Left cardiac atrium (tissue), 4 donors: ENCODE results near the gene AP5M1. TPM values are rescaled to one million over a fixed set of nuclear protein-coding genes. Genes with fewer than 3 reads are reported as not detected.
"Not testable (repeated sequence)": the region's sequence is repeated elsewhere in the genome, so short reads cannot be mapped to it uniquely, and the experiment has no call there.

Experiments
- ATAC-seq, 2 donors: fragments of 200-7000 bp; cut with Tn5 transposase; one replicate each; pipeline ENCODE4 v1.9.1; 2020; ENCODE audit warnings: mild to moderate bottlenecking in 2 of 2, moderate library complexity in 2 of 2
- DNase-seq: peaks from one replicate; pipeline ENCODE4 v3.0.0-alpha.2; 2020
- intact Hi-C, 2 donors: fragments of 100-400 bp; cut with DNase I; formaldehyde crosslinking; loops; one replicate each; pipeline versions ENCODE4 v1.14.1 to v1.15.1; 2022 to 2023
- long read RNA-seq: library from polyadenylated mRNA; unstranded; transcript quantifications from one replicate; pipeline ENCODE4 v2.0.0, GENCODE V29; 2021
- total RNA-seq, 2 donors: library from RNA; stranded (reverse); fragmentation: NEBNext Ultra II Directional; extraction: Animal tissue kit (Norgen Biotek cat#: 25700); gene quantifications; one replicate each; pipeline ENCODE4 v1.2.1, GENCODE V29; 2021
- donor health status: DM: no; HTN: yes; CAD: no.
- donor health status: DM: no; HTN: yes; CAD: no; lungs with severe emphysema.
- donor health status: DM: yes; HTN: yes; CAD: no.
- donor health status: Dilated cardiomyopathy.

The AP5M1 gene, protein sequence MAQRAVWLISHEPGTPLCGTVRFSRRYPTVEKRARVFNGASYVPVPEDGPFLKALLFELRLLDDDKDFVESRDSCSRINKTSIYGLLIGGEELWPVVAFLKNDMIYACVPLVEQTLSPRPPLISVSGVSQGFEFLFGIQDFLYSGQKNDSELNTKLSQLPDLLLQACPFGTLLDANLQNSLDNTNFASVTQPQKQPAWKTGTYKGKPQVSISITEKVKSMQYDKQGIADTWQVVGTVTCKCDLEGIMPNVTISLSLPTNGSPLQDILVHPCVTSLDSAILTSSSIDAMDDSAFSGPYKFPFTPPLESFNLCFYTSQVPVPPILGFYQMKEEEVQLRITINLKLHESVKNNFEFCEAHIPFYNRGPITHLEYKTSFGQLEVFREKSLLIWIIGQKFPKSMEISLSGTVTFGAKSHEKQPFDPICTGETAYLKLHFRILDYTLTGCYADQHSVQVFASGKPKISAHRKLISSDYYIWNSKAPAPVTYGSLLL
- total RNA-seq, result 10 to 100 TPM; 38.3 to 51.2 TPM
- long read RNA-seq, full-length matches to known transcripts, result 32 of 38 reads
- long read RNA-seq, partial matches to known transcripts, result 0 of 38 reads
- long read RNA-seq, other reads (novel, unspliced or antisense), result 6 of 38 reads

DNA sequence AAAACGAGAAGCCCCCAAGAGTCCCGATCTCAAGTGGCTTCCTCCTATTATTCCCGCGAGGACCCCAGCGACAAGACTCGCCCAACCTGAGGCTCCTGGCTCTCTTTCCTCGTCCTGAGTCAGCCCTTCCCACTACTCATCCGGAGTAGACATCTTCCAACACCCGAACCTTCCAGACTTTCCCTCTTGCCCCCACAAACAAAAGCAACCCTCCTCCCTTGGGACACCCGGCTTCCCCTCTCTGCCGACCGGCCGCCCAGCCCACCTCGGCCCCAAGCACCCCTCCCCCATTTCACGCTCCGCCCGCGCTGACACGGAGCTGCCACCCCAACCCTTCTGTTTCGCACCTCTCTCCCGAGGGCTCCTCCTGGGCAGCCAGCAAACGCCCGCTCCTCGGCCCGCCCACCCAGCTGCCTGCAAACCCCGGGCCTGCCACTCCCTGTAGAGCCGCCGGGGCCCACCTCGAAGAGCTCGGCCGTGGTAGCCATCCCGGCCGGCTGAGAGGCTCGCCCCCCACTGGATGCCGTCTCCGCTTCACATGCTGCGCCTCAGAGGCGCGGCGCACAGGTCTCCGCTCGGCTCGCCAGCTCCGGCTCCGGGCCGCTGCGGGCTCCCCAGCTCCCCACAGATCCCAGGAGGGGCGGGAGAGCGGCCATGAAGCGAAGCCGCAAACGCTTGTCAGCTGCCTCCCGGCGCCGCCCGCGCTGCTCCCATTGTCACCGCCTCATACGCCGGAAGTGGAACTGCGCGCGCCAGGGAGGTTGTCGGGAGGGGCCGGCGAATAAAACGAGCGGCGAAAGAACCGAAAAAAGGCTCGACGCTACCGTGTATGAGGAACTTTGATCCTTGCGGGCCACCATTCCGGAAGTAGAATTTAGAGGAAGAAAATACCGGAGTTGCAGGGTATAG lies at the start of gene AP5M1, which contains the start of gene EXOC5:
Gene AP5M1, plus strand, starts transcription at position 811 of the 909 bp plus-strand sequence. CDS start 344 bp downstream, outside the sequence.
Gene EXOC5, minus strand, starts transcription at position 745 of the 909 bp plus-strand sequence. Its CDS starts 257 bp downstream, at position 488.
- ATAC-seq (peak; percentile 96 to 97), DNase-seq (peak; percentile 93)
- intact Hi-C loops, result no loop called here

DNA sequence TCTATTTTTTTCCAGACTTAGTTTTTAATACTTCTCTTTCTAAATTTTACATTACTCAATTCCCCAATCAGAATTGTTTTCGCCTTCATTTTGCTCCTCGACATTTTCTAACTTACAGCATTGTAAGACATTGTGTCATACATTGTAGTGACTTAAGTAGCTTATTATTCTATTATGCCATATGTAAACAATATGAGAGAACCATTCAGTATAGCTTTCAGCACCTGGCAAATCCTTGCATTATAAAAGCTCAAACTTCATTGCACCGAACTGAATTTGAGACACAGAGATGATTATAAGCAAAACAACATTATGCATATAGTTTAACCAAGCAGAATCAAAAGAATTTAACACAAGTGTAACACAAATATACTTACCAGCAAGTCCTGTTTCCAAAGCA lies 46.8 kb upstream of the AP5M1 start:
- intact Hi-C loops, result no loop called here

DNA sequence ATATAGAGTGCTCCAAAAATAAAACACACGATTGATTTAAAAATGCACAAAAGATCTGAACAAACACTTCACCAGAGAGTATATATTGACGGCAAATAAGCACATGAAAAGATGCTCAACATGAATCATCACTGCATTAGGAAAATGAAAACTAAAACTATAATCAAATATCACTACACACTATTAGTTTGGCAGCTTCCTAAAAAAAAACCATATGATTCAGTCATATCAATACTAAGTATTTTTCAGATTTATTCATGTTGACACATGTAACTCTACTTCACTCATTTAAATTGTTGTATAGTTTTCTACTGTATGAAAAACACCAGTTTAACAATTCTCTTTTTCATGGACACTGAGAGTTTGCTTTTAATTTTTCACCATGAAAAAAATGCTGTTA lies 41.7 kb upstream of the AP5M1 start:
- intact Hi-C loops, result no loop called here
- ATAC-seq, result no peak
- DNase-seq, result no peak

More for the DNA sequence above, 46.8 kb upstream of the AP5M1 start:
- no peak for DNase-seq
- no peak for ATAC-seq

DNA sequence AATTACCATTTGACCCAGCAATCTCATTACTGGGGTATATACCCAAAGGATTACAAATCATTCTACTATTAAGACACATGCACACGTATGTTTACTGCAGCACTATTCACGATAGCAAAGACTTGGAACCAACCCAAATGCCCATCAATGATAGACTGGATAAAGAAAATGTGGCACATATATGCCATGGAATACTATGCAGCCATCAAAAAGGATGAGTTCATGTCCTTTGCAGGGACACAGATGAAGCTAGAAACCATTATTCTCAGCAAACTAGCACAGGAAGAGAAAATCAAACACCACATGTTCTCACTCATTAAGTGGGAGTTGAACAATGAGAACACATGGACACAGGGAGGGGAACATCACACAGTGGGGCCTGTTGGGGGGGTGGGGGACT lies 40.5 kb upstream of the AP5M1 start:
- DNase-seq, ATAC-seq, intact Hi-C loops: not testable (repeated sequence)

DNA sequence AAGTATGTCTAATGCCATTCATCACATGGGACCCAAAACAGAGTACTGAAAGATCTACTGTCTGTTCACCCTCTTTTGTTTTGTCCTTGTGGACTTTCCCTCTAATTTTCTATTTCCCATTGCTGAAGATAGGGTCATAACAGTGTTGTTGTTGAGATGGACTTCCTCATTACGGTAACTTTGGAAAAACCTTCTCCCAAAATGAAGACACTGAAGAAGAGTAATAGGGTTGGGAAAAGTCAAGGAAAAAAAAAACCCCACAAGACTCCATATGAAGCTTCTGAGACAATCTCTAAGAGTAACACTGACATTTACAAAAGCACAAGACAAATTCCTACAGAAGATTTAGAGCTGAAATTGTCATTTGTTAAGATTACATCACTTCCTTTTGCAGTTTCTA lies 36.8 kb upstream of the AP5M1 start:
- intact Hi-C loops, result no loop called here
- ATAC-seq (no peak), DNase-seq (no peak)

DNA sequence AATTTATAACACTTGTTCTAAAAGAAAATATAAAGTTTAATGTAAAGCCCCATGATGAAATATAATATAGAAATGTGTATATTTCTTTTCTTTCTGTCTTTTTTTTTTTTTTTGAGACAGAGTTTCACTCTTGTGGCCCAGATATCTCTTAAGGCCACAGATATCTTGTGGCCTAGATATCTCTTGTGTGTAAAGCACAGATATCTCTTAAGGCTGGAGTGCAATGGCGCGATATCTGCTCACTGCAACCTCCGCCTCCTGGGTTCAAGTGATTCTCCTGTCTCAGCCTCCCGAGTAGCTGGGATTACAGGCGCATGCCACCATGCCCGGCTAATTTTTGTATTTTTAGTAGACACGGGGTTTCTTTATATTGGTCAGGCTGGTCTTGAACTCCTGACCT lies 28.7 kb upstream of the AP5M1 start:
- intact Hi-C loops, DNase-seq, ATAC-seq: not testable (repeated sequence)

DNA sequence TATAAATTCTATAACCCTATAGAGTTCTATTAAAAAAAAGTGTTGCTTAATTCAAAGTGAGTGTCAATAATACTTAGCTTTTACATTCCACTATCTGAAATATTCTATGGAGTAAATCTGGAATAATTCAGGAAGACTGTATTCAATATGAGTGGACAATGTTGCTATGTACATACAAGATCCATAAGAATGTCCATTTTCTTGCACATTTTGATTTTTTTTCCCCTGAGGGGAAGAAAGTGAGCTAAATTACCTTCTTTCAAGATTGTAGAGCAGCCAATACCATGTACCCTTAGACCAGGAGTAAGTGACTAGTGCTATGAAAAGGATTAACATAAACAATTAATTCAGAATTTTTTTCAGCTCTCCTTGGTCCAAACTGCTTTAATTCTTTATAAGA lies 25.5 kb upstream of the AP5M1 start:
- DNase-seq (no peak), ATAC-seq (no peak)

DNA sequence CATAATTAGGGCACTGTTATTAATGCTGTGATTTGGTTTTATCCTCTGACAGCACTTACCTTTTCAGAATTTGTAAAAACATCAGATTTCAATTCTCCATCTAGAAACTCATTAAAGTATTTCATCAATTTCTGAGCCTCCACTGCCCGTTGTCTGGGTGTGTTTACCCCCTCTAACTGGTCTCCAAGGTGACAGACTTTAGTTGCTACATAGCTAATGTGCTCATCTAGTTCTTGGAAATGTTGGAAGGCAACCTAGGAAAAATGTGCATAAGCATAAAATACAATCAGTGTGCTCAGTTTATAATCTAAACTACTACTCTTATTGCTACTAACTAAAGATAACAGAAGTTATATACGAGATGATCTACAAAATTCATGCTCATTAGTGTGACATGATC lies 24.7 kb upstream of the AP5M1 start:
- DNase-seq (no peak), ATAC-seq (peak in 1 of 2 donors; percentile 35)
- intact Hi-C loops, result no loop called here

More for the DNA sequence above, 25.5 kb upstream of the AP5M1 start:
- intact Hi-C loops, result no loop called here

DNA sequence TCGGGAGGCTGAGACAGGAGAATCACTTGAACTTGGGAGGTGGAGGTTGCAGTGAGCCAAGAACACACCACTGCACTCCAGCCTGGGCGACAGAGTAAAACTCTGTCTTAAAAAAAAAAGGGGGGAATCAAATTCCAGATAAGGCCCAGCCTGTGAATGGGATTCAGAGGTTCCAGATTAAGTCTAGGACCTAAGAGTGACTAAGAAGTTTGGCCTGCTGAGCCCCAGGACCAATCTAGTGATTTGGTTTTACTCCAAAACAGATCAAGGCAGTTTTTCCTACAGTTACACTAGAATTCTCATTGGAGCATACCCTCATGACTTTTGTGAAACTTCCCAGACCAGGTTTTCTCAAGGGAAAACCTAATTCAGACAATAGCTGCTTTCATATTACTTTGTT lies 22.8 kb upstream of the AP5M1 start:
- ATAC-seq, result no peak

DNA sequence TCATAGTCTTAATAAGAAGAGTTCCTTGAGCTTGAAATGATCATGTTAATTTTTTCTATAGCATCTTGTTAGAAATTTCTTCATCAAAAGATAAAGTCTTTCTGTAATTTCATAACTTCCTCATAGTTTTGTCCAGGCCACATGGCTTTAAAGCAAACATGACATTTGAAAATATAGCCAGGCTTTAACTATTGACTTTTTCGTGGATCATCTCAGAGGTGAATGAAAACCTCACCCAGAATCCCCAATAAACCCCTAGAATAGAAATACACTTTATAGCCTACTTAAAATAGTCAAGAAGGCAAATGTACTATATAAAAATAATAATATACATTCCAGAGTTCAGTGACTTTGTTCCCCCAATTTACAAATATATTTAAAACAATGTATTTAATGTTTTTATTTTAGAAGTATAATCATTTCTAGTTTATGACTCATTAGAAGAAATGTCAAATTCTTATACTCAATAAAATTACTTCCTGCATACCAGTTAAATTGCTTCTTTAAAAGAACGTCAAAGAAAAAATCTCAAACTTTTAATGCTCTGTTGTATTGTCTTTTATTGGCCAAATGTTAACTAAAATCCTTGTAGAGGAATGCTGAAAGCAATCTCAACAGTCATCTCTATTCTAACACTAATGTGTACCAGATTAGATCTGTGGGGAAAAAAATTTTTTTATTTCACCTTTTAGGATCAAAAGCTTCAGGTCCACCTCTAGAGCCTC lies 21.7 kb upstream of the AP5M1 start:
- DNase-seq, result no peak
- no peak for ATAC-seq
- intact Hi-C loops, result no loop called here

More for the DNA sequence above, 22.8 kb upstream of the AP5M1 start:
- intact Hi-C loops, result no loop called here
- no peak for DNase-seq

DNA sequence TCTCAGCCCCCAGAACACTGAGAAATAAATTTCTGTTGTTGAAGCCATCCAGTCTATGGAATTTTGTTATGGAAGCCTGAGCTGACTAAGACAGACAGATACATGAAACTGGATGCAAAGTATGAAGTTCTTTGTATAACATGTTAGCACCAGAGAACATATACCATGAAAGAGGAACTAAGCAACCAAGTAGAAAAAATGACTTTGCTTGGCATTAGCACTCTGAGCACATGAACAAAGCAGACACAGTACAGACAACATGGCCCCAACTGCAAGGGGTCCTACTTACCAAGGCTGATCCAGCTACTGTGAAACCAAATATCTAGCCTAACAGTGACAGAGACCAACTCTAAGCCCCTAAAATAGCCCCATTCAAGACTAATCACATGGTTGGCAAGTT lies 13.9 kb upstream of the AP5M1 start:
- intact Hi-C loops, result no loop called here
- ATAC-seq, result no peak
- DNase-seq, result no peak

DNA sequence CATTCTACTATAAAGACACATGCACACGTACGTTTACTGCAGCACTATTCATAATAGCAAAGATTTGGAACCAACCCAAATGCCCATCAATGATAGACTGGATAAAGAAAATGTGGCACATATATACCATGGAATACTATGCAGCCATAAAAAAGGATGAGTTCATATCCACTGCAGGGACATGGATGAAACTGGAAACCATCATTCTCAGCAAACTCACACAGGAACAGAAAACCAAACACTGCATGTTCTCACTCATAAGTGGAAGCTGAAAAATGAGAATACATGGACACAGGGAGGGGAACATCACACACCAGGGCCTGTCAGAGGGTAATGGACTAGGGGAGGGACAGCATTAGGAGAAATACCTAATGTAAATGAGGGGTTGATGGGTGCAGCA lies 10.6 kb upstream of the AP5M1 start:
- DNase-seq, ATAC-seq, intact Hi-C loops: not testable (repeated sequence)

DNA sequence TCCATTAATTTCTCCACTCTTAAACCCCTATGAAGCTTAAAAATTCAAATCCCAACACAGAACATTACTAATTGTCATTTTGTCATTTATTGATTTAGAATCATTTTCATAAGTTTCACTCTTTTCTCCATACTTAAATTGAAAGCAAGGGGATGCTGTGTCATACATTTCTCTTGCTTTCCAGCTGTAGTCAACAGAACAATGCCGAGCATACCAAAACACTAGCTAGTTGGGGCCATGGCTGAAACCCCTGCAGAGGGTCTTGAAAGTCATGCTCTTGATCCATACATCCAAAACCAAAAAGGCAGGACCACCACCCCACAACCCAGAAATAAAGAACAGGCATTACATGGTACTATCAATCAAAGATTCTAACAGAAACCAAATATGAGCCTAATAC lies 9.1 kb upstream of the AP5M1 start:
- ATAC-seq (no peak), DNase-seq (no peak)
- intact Hi-C loops, result no loop called here

DNA sequence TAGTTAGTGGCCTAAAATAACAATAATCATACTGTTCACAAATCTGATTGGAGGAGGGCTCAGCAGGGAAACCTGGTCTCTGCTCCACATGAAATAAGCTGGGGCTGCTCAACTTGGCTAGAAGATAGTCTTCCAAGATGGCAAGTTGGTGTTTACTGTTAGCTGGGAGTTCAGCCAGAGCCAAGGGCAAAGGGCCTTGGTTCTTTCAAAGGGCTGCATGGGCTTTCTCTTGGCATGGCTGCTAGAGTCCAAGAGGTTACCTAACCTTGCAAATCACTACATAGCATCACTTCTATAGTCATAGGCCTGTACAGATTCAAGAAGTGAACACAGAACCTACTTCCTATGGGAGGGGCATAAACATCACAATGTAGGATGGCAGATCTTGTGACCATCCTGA lies 7.2 kb upstream of the AP5M1 start:
- ATAC-seq (no peak), DNase-seq (no peak)
- intact Hi-C loops, result no loop called here

DNA sequence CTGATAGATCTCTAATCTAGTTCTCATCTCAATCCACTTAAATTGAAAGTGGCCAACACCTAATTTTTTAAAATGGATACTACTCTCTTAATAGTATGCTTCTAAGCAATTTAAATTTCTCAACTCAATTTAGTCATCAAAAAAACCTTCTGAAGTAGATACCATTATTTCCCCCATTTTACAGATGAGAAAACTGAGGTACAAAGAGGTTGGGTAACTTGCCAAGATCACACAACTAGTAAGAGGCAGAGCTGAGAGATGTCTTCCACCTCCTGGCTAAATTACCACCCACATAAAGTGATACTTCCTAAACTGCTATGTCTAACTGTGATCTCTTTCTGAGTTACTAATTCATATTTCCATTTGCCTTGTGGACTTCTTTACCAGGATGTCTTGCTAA lies 6.7 kb upstream of the AP5M1 start:
- DNase-seq (no peak), ATAC-seq (no peak)
- intact Hi-C loops, result no loop called here

DNA sequence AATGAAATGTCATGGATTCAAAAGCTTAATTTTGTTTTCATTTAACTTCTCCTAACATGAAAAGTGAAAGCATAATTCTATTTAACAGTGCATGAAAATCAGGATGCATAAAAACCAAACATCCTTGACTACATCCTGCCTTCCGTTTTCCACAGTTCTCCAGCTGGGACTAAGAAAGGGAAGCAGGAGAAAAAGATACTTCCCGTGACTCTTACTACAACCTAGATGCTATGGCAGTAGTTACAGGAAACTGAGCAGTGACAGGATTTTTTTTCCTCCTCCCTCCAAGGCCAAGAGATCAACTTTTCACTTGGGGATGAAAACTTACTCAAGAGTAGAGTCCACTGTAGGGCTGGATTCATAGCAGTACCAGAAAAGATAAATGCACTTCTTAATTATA lies 2.7 kb upstream of the AP5M1 start:
- no peak for DNase-seq
- no peak for ATAC-seq
- intact Hi-C loops, result no loop called here

DNA sequence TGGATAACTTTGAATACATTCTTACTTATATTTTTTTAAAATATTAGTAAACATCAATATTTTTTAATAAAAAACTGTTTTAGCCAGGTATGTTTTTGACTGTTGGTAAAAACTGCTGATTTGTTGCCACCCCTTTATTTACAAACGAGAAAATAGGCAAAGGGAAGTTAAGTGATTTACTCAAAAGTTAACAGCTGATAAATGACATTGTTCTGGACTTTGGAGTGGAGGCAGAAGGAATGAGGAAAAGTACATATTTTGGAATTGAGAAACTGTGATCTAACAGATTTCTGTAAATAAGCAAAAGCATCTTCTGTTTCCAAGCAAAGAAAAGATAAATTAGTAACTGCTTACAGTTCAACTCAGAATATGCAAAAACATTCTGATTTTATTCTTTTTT lies 4.5 kb downstream of the AP5M1 start:
- no peak for ATAC-seq
- no peak for DNase-seq
- intact Hi-C loops, result no loop called here

DNA sequence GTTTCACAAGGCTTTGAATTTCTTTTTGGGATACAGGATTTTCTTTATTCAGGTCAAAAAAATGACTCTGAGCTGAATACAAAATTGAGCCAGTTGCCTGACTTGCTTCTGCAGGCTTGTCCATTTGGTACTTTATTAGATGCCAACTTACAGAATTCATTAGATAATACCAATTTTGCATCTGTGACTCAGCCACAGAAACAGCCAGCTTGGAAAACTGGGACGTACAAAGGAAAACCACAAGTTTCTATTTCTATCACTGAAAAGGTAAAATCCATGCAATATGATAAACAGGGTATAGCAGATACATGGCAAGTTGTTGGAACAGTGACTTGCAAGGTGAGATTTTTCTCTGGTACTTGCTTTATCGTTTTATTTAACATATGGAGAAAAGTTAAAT lies 5.8 kb downstream of the AP5M1 start:
- intact Hi-C loops, result no loop called here
- ATAC-seq, result no peak
- no peak for DNase-seq
